ENCODE data around the gene ZNF169. TPM values are rescaled to one million over a fixed set of nuclear protein-coding genes. Genes with fewer than 3 reads are reported as not detected.

Gene ZNF169
- total RNA-seq, 1 experiment from 2014 or later = 5.0 TPM

DNA sequence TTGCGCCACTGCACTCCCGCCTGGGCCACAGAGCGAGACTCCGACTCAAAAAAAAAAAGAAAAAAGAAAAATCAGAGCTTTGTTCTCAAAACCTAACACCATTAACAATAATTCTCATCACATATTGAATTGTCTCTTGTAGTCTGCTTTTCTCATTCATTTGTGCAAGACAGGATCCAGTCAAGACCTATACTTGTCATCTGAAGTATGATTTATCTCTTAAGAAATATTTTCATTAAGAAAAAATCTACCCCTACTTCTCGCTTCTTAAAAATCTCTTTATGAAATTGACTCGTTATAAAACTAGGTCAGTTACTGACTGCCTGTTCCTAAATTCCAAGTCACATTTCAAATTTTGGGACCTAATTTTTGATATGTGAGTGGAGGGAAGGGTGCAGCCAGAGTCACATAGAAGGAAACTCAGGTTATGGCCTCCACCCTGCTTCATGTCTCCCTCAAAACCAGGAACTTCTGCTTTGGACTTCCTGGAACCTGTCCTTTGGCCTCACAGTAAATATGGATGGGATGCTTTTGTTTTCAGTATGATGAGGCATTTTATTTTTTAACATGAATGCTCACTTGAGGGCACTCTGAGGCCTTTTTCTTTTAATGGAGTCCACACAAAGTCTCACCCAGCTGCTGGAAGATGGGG, 18.9 kb downstream of the ZNF169 start:
- no peaks in the 10 kb centered on the region for H3K27me3 Mint-ChIP-seq (ENCODE audit: low read depth)
- H3K4me1 Mint-ChIP-seq = peaks cover 14% of the 10 kb centered on the region
- no peak overlapping the region; the same call in 1 of the 2 replicates for H3K27ac Mint-ChIP-seq
- POLR2A ChIA-PET = no interaction called here
- ATAC-seq (no peak), DNase-seq (ENCODE audit: low spot score) (no peak)
- CTCF ChIA-PET = interaction anchor here (0.6 kb wide), 1 partner anchor 64 kb away, joined by 4 read pairs; no protein-coding TSS in a partner anchor
- TF ChIP-seq, protein P1, sequence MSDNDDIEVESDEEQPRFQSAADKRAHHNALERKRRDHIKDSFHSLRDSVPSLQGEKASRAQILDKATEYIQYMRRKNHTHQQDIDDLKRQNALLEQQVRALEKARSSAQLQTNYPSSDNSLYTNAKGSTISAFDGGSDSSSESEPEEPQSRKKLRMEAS (CRISPR knock-in tag; IDR thresholded peaks at IDR 0.05) = no peak
- TF ChIP-seq SMAD4 (CRISPR knock-in tag; IDR thresholded peaks at IDR 0.05) (no peak), MXD4 (CRISPR knock-in tag; IDR thresholded peaks at IDR 0.05; ENCODE audit: borderline replicate concordance) (no peak), FOXK1 (CRISPR knock-in tag; IDR thresholded peaks at IDR 0.05) (no peak), NFYB (CRISPR knock-in tag; conservative IDR thresholded peaks at IDR 0.05; ENCODE audit: low read depth) (no peak), SP1 (CRISPR knock-in tag; conservative IDR thresholded peaks at IDR 0.05) (no peak)
- TF ChIP-seq, protein P2, sequence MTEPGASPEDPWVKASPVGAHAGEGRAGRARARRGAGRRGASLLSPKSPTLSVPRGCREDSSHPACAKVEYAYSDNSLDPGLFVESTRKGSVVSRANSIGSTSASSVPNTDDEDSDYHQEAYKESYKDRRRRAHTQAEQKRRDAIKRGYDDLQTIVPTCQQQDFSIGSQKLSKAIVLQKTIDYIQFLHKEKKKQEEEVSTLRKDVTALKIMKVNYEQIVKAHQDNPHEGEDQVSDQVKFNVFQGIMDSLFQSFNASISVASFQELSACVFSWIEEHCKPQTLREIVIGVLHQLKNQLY (CRISPR knock-in tag; IDR thresholded peaks at IDR 0.05) = no peak
- TF ChIP-seq, protein P3, sequence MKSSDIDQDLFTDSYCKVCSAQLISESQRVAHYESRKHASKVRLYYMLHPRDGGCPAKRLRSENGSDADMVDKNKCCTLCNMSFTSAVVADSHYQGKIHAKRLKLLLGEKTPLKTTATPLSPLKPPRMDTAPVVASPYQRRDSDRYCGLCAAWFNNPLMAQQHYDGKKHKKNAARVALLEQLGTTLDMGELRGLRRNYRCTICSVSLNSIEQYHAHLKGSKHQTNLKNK (CRISPR knock-in tag; IDR thresholded peaks at IDR 0.05) = no peak
- TF ChIP-seq, protein P4, sequence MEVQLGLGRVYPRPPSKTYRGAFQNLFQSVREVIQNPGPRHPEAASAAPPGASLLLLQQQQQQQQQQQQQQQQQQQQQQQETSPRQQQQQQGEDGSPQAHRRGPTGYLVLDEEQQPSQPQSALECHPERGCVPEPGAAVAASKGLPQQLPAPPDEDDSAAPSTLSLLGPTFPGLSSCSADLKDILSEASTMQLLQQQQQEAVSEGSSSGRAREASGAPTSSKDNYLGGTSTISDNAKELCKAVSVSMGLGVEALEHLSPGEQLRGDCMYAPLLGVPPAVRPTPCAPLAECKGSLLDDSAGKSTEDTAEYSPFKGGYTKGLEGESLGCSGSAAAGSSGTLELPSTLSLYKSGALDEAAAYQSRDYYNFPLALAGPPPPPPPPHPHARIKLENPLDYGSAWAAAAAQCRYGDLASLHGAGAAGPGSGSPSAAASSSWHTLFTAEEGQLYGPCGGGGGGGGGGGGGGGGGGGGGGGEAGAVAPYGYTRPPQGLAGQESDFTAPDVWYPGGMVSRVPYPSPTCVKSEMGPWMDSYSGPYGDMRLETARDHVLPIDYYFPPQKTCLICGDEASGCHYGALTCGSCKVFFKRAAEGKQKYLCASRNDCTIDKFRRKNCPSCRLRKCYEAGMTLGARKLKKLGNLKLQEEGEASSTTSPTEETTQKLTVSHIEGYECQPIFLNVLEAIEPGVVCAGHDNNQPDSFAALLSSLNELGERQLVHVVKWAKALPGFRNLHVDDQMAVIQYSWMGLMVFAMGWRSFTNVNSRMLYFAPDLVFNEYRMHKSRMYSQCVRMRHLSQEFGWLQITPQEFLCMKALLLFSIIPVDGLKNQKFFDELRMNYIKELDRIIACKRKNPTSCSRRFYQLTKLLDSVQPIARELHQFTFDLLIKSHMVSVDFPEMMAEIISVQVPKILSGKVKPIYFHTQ (CRISPR knock-in tag; IDR thresholded peaks at IDR 0.05) = no peak
- no peak overlapping the region for H3K4me3 Mint-ChIP-seq
- peaks cover 32% of the 10 kb centered on the region for H3K36me3 Mint-ChIP-seq
- H3K9me3 Mint-ChIP-seq = peaks cover 26% of the 10 kb centered on the region

DNA sequence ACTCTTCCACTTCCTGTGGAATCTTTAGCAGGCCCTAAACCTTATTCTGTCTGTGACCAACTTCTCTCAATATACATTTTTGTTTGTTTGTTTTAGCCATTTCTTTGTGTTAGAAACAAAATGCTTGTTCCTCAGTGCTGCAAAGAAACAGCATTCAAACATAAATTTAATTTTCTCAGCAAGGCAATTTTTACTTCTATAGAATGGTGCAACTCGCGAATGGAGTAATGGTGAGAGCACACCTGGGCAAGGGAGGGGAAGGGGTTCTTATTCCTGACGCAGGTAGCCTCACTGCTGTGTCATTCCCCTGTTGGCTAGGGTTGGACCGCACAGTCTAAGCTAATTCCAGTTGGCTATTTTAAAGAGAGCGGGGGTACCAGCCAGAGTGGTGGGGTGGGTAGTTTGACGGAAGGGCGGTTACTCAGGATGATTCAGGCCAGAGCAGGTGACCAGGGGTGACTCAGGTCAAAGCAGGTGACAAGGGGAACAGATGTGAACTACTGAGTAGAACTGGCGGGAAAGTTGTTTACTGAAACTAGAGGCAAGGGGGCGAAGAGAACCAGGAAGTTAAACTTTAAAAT, 21.4 kb downstream of the ZNF169 start:
- TF ChIP-seq CREB1 (CRISPR knock-in tag; IDR thresholded peaks at IDR 0.05) = no peak
- no peak for TF ChIP-seq NR3C1 (CRISPR knock-in tag; conservative IDR thresholded peaks at IDR 0.05; ENCODE audit: low read depth)
- TF ChIP-seq NR1H2 (CRISPR knock-in tag; IDR thresholded peaks at IDR 0.05) = no peak
- TF ChIP-seq ZNF121 (CRISPR knock-in tag; IDR thresholded peaks at IDR 0.05) = no peak
- H3K36me3 Mint-ChIP-seq = peaks cover 28% of the 10 kb centered on the region
- ATAC-seq (no peak), DNase-seq (ENCODE audit: low spot score) (no peak)
- H3K4me1 Mint-ChIP-seq = peaks cover 14% of the 10 kb centered on the region
- no peak overlapping the region for H3K27ac Mint-ChIP-seq
- ChIA-PET CTCF (no interaction called here), POLR2A (no interaction called here)
- peaks cover 23% of the 10 kb centered on the region for H3K9me3 Mint-ChIP-seq
- H3K27me3 Mint-ChIP-seq (ENCODE audit: low read depth) = no peaks in the 10 kb centered on the region
- no peak overlapping the region for H3K4me3 Mint-ChIP-seq

DNA sequence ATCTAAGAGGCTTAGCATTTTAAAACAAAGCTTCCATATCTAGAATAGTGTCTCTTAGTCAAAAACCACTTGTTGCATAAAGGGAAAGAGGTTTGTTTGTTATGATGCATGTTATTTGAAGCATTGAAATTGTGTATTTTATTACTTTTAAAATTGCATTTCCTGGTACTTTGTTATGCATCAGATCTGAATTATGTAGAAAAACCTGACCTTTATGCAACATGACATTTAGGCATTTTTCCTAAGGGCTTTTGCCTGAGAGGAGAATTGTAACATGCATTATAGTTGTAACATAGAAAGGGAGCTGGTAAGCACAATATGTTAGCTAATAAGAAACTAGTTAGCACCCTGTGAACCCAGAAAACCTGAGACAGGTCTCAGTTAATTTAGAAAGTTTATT, 22.0 kb downstream of the ZNF169 start:
- DNase-seq (ENCODE audit: low spot score) = no peak
- POLR2A ChIA-PET = no interaction called here
- Mint-ChIP-seq H3K27ac (no peak overlapping the region), H3K27me3 (ENCODE audit: low read depth) (no peaks in the 10 kb centered on the region), H3K36me3 (peaks cover 28% of the 10 kb centered on the region), H3K9me3 (peaks cover 22% of the 10 kb centered on the region), H3K4me3 (no peak overlapping the region), H3K4me1 (peaks cover 14% of the 10 kb centered on the region)
- CTCF ChIA-PET = interaction anchor here (0.6 kb wide), 1 partner anchor 18 kb away, joined by 3 read pairs; no protein-coding TSS in a partner anchor
- no peak for ATAC-seq
- TF ChIP-seq SP1 (CRISPR knock-in tag; conservative IDR thresholded peaks at IDR 0.05) (no peak), RORB (CRISPR knock-in tag; IDR thresholded peaks at IDR 0.05) (no peak), FOXP1 (CRISPR knock-in tag; IDR thresholded peaks at IDR 0.05; ENCODE audit: borderline replicate concordance) (no peak), TP53 (CRISPR knock-in tag; IDR thresholded peaks at IDR 0.05) (no peak)
- TF ChIP-seq, protein P5, sequence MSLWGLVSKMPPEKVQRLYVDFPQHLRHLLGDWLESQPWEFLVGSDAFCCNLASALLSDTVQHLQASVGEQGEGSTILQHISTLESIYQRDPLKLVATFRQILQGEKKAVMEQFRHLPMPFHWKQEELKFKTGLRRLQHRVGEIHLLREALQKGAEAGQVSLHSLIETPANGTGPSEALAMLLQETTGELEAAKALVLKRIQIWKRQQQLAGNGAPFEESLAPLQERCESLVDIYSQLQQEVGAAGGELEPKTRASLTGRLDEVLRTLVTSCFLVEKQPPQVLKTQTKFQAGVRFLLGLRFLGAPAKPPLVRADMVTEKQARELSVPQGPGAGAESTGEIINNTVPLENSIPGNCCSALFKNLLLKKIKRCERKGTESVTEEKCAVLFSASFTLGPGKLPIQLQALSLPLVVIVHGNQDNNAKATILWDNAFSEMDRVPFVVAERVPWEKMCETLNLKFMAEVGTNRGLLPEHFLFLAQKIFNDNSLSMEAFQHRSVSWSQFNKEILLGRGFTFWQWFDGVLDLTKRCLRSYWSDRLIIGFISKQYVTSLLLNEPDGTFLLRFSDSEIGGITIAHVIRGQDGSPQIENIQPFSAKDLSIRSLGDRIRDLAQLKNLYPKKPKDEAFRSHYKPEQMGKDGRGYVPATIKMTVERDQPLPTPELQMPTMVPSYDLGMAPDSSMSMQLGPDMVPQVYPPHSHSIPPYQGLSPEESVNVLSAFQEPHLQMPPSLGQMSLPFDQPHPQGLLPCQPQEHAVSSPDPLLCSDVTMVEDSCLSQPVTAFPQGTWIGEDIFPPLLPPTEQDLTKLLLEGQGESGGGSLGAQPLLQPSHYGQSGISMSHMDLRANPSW (CRISPR knock-in tag; conservative IDR thresholded peaks at IDR 0.05; ENCODE audit: low read depth) = no peak
- TF ChIP-seq, protein P6, sequence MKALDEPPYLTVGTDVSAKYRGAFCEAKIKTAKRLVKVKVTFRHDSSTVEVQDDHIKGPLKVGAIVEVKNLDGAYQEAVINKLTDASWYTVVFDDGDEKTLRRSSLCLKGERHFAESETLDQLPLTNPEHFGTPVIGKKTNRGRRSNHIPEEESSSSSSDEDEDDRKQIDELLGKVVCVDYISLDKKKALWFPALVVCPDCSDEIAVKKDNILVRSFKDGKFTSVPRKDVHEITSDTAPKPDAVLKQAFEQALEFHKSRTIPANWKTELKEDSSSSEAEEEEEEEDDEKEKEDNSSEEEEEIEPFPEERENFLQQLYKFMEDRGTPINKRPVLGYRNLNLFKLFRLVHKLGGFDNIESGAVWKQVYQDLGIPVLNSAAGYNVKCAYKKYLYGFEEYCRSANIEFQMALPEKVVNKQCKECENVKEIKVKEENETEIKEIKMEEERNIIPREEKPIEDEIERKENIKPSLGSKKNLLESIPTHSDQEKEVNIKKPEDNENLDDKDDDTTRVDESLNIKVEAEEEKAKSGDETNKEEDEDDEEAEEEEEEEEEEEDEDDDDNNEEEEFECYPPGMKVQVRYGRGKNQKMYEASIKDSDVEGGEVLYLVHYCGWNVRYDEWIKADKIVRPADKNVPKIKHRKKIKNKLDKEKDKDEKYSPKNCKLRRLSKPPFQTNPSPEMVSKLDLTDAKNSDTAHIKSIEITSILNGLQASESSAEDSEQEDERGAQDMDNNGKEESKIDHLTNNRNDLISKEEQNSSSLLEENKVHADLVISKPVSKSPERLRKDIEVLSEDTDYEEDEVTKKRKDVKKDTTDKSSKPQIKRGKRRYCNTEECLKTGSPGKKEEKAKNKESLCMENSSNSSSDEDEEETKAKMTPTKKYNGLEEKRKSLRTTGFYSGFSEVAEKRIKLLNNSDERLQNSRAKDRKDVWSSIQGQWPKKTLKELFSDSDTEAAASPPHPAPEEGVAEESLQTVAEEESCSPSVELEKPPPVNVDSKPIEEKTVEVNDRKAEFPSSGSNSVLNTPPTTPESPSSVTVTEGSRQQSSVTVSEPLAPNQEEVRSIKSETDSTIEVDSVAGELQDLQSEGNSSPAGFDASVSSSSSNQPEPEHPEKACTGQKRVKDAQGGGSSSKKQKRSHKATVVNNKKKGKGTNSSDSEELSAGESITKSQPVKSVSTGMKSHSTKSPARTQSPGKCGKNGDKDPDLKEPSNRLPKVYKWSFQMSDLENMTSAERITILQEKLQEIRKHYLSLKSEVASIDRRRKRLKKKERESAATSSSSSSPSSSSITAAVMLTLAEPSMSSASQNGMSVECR (CRISPR knock-in tag; IDR thresholded peaks at IDR 0.05; ENCODE audit: borderline replicate concordance) = no peak
- TF ChIP-seq, protein P7, sequence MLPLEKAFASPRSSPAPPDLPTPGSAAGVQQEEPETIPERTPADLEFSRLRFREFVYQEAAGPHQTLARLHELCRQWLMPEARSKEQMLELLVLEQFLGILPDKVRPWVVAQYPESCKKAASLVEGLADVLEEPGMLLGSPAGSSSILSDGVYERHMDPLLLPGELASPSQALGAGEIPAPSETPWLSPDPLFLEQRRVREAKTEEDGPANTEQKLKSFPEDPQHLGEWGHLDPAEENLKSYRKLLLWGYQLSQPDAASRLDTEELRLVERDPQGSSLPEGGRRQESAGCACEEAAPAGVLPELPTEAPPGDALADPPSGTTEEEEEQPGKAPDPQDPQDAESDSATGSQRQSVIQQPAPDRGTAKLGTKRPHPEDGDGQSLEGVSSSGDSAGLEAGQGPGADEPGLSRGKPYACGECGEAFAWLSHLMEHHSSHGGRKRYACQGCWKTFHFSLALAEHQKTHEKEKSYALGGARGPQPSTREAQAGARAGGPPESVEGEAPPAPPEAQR (CRISPR knock-in tag; IDR thresholded peaks at IDR 0.05) = no peak

Data from WTC11 (cell line).